ENCODE data around the gene YIPF1.

Gene YIPF1

DNA sequence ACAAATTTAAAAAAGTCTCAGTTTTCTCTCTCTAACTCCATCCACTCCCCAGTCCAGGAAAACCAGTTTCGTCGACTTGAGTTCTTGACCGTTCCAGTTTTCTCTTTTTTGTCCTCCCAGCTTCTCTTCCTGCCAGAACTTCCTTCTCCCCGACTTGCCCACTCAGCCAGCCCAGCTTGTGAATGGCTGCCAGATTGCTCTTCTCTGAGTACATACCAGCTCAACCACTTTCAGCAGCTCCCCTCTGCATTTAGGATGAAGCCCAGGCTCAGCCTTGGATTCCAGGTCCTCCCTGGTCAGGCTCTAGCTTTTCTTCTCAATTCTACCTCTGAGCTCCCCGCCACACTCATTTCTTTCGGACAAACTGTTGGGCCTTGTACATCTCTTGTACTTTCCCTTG is 5.8 kb upstream of the YIPF1 start:
- POLR2A ChIA-PET, result no interaction called here

GRCh38 chr1:53894644-53895043 is 5.0 kb upstream of the YIPF1 start:
- WGBS (ENCODE audit: insufficient coverage), result 100% methylated on average over 5 of the region's 5 CpGs
- Histone ChIP-seq H3K4me1 (ENCODE audit: control extremely low read depth in 1 of 4, control insufficient read depth in 4 of 4, insufficient read depth in 4 of 4, low read length in 3 of 4) (peaks cover 2 to 20% (median 13%) of the 10 kb centered on the region in 4 experiments), H3K27me3 (replicated peaks in 2 of 5; ENCODE audit: control insufficient read depth in 4 of 5, insufficient read depth in 5 of 5, low read length in 4 of 5) (no peaks in the 10 kb centered on the region), H3K9me3 (ENCODE audit: control extremely low read depth in 1 of 5, control insufficient read depth in 4 of 5, insufficient read depth in 2 of 5, low read depth in 1 of 5, low read length in 4 of 5) (no peaks in the 10 kb centered on the region), H3K27ac (ENCODE audit: insufficient read depth in 1 of 2, low read depth in 1 of 2, low read length in 2 of 2, poor library complexity in 1 of 2, severe bottlenecking in 2 of 2) (no peak overlapping the region), H3K36me3 (ENCODE audit: control insufficient read depth in 4 of 4, insufficient read depth in 4 of 4, low read length in 3 of 4) (no peaks in the 10 kb centered on the region), H3K4me3 (ENCODE audit: control insufficient read depth in 1 of 7, extremely low read depth in 1 of 7, insufficient read depth in 4 of 7, low read depth in 2 of 7, low read length in 6 of 7) (no peak overlapping the region)
- ChIA-PET CTCF (interaction anchor here (0.9 to 1.8 kb wide), 4 partner anchors 15 to 65 kb away, joined by 3 to 5 read pairs (median 4); no protein-coding TSS in a partner anchor), POLR2A (no interaction called here)
- DNase-seq, result no peak

More for the DNA sequence above, 5.8 kb upstream of the YIPF1 start:
- H3K27ac ChIP-seq (ENCODE audit: insufficient read depth in 1 of 2, low read depth in 1 of 2, low read length in 2 of 2, poor library complexity in 1 of 2, severe bottlenecking in 2 of 2), result no peak overlapping the region
- WGBS (ENCODE audit: insufficient coverage), result 54% methylated on average over 6 of the region's 6 CpGs
- CTCF ChIA-PET, result interaction anchor here (0.9 to 1.8 kb wide), 4 partner anchors 16 to 64 kb away, joined by 3 to 5 read pairs (median 4); no protein-coding TSS in a partner anchor
- H3K9me3 ChIP-seq (ENCODE audit: control extremely low read depth in 1 of 5, control insufficient read depth in 4 of 5, insufficient read depth in 2 of 5, low read depth in 1 of 5, low read length in 4 of 5), result no peaks in the 10 kb centered on the region
- no peak overlapping the region for H3K4me3 ChIP-seq (ENCODE audit: control insufficient read depth in 1 of 7, extremely low read depth in 1 of 7, insufficient read depth in 4 of 7, low read depth in 2 of 7, low read length in 6 of 7)
- DNase-seq, result no peak
- H3K36me3 ChIP-seq (ENCODE audit: control insufficient read depth in 4 of 4, insufficient read depth in 4 of 4, low read length in 3 of 4), result no peaks in the 10 kb centered on the region
- no peaks in the 10 kb centered on the region for H3K27me3 ChIP-seq (replicated peaks in 2 of 5; ENCODE audit: control insufficient read depth in 4 of 5, insufficient read depth in 5 of 5, low read length in 4 of 5)
- H3K4me1 ChIP-seq (ENCODE audit: control extremely low read depth in 1 of 4, control insufficient read depth in 4 of 4, insufficient read depth in 4 of 4, low read length in 3 of 4), result peaks cover 0 to 13% (median 8%) of the 10 kb centered on the region in 4 experiments

DNA sequence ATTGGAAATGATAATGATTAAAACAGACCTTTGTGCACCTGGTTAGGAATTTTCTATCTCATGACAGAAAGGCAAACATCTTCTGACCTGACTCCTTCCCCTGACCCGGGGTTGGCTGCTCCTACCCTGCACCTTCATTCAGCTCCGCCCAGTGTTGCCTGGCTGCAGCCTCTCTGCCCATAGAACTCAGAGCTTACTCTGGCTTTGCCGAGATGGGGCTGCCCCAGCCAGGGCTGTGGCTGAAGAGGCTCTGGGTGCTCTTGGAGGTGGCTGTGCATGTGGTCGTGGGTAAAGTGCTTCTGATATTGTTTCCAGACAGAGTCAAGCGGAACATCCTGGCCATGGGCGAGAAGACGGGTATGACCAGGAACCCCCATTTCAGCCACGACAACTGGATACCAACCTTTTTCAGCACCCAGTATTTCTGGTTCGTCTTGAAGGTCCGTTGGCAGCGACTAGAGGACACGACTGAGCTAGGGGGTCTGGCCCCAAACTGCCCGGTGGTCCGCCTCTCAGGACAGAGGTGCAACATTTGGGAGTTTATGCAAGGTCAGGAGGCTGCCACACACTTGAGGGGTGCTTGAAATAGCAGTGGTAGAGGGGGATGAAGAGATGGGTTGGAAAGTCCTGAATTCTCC is 4.5 kb upstream of the YIPF1 start, which contains the start of gene DIO1:
Gene DIO1, plus strand, starts transcription at position 189 of the 638 bp plus-strand sequence. Its CDS starts 24 bp downstream, at position 213.
- Histone ChIP-seq H3K27me3 (replicated peaks in 2 of 5; ENCODE audit: control insufficient read depth in 4 of 5, insufficient read depth in 5 of 5, low read length in 4 of 5) (no peaks in the 10 kb centered on the region), H3K4me1 (ENCODE audit: control extremely low read depth in 1 of 4, control insufficient read depth in 4 of 4, insufficient read depth in 4 of 4, low read length in 3 of 4) (peaks cover 2 to 23% (median 17%) of the 10 kb centered on the region in 4 experiments), H3K9me3 (ENCODE audit: control extremely low read depth in 1 of 5, control insufficient read depth in 4 of 5, insufficient read depth in 2 of 5, low read depth in 1 of 5, low read length in 4 of 5) (no peaks in the 10 kb centered on the region), H3K4me3 (ENCODE audit: control insufficient read depth in 1 of 7, extremely low read depth in 1 of 7, insufficient read depth in 4 of 7, low read depth in 2 of 7, low read length in 6 of 7) (no peak within 1 kb of the TSS), H3K36me3 (ENCODE audit: control insufficient read depth in 4 of 4, insufficient read depth in 4 of 4, low read length in 3 of 4) (no peaks in the 10 kb centered on the region), H3K27ac (ENCODE audit: insufficient read depth in 1 of 2, low read depth in 1 of 2, low read length in 2 of 2, poor library complexity in 1 of 2, severe bottlenecking in 2 of 2) (no peak within 1 kb of the TSS)
- POLR2A ChIA-PET, result no interaction called here
- 96% methylated on average over 14 of the region's 14 CpGs for WGBS (ENCODE audit: insufficient coverage)
- CTCF ChIA-PET, result interaction anchor here (1.8 kb wide), 1 partner anchor 54 kb away, joined by 4 read pairs; no protein-coding TSS in a partner anchor
- no peak for DNase-seq

- peaks cover 2 to 27% (median 21%) of the 10 kb centered on the region in 4 experiments for H3K4me1 ChIP-seq (ENCODE audit: control extremely low read depth in 1 of 4, control insufficient read depth in 4 of 4, insufficient read depth in 4 of 4, low read length in 3 of 4)
- peaks cover 0 to 2% (median 0%) of the 10 kb centered on the region in 4 experiments for H3K36me3 ChIP-seq (ENCODE audit: control insufficient read depth in 4 of 4, insufficient read depth in 4 of 4, low read length in 3 of 4)
- H3K27me3 ChIP-seq (replicated peaks in 2 of 5; ENCODE audit: control insufficient read depth in 4 of 5, insufficient read depth in 5 of 5, low read length in 4 of 5), result no peaks in the 10 kb centered on the region
- H3K9me3 ChIP-seq (ENCODE audit: control extremely low read depth in 1 of 5, control insufficient read depth in 4 of 5, insufficient read depth in 2 of 5, low read depth in 1 of 5, low read length in 4 of 5), result no peaks in the 10 kb centered on the region
- ChIA-PET POLR2A (no interaction called here), CTCF (interaction anchor here (0.5 to 1.4 kb wide), 8 partner anchors 10 to 78 kb away, joined by 3 to 4 read pairs (median 3); no protein-coding TSS in a partner anchor)
- H3K27ac ChIP-seq (ENCODE audit: insufficient read depth in 1 of 2, low read depth in 1 of 2, low read length in 2 of 2, poor library complexity in 1 of 2, severe bottlenecking in 2 of 2), result no peak overlapping the region
- peak overlapping the region in 1 of 7 experiments; percentile 34 for H3K4me3 ChIP-seq (ENCODE audit: control insufficient read depth in 1 of 7, extremely low read depth in 1 of 7, insufficient read depth in 4 of 7, low read depth in 2 of 7, low read length in 6 of 7)
- WGBS (ENCODE audit: insufficient coverage), result no CpG with 5 or more reads among the region's 5 CpGs
- peak in 2 of 3 donors; percentile 39 to 40 for DNase-seq
These were observed 3.3 kb upstream of the YIPF1 start for GRCh38 chr1:53892911-53893310.

DNA sequence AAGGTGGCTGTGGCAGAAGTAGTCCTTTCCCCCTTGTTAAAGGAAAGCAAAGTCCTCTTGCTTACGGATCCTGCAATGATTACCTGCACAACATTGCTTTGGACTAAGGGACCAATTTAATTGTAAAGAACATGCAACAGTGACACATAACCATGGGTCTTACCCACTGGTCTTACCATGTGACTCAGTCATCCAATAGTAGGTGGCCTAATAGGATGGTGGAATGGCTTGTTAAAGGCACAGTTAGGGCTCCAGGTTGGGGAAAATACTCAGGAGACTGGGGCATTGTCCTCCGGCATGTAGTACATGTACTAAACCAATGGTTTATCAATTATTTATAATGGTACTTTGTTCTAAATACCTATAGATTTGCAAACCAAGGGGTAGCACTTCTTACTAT is 2.1 kb upstream of the YIPF1 start:
- POLR2A ChIA-PET, result interaction anchor here (0.6 kb wide), 1 partner anchor 60 kb away, joined by 9 read pairs; no protein-coding TSS in a partner anchor

GRCh38 chr1:53891018-53891417 is 1.4 kb upstream of the YIPF1 start:
- Histone ChIP-seq H3K27ac (ENCODE audit: insufficient read depth in 1 of 2, low read depth in 1 of 2, low read length in 2 of 2, poor library complexity in 1 of 2, severe bottlenecking in 2 of 2) (no peak overlapping the region), H3K36me3 (ENCODE audit: control insufficient read depth in 4 of 4, insufficient read depth in 4 of 4, low read length in 3 of 4) (peaks cover 0 to 9% (median 4%) of the 10 kb centered on the region in 4 experiments), H3K4me3 (ENCODE audit: control insufficient read depth in 1 of 7, extremely low read depth in 1 of 7, insufficient read depth in 4 of 7, low read depth in 2 of 7, low read length in 6 of 7) (no peak overlapping the region), H3K27me3 (replicated peaks in 2 of 5; ENCODE audit: control insufficient read depth in 4 of 5, insufficient read depth in 5 of 5, low read length in 4 of 5) (no peaks in the 10 kb centered on the region), H3K9me3 (ENCODE audit: control extremely low read depth in 1 of 5, control insufficient read depth in 4 of 5, insufficient read depth in 2 of 5, low read depth in 1 of 5, low read length in 4 of 5) (no peaks in the 10 kb centered on the region), H3K4me1 (ENCODE audit: control extremely low read depth in 1 of 4, control insufficient read depth in 4 of 4, insufficient read depth in 4 of 4, low read length in 3 of 4) (peaks cover 2 to 27% (median 21%) of the 10 kb centered on the region in 4 experiments)
- DNase-seq, result no peak
- WGBS (ENCODE audit: insufficient coverage), result 100% methylated on average over 2 of the region's 2 CpGs
- POLR2A ChIA-PET, result no interaction called here
- CTCF ChIA-PET, result interaction anchor here (1.1 to 1.4 kb wide), 2 partner anchors 12 to 51 kb away, joined by 3 read pairs; no protein-coding TSS in a partner anchor

More for the DNA sequence above, 2.1 kb upstream of the YIPF1 start:
- H3K9me3 ChIP-seq (ENCODE audit: control extremely low read depth in 1 of 5, control insufficient read depth in 4 of 5, insufficient read depth in 2 of 5, low read depth in 1 of 5, low read length in 4 of 5), result no peaks in the 10 kb centered on the region
- H3K27me3 ChIP-seq (replicated peaks in 2 of 5; ENCODE audit: control insufficient read depth in 4 of 5, insufficient read depth in 5 of 5, low read length in 4 of 5), result no peaks in the 10 kb centered on the region
- DNase-seq, result no peak
- H3K36me3 ChIP-seq (ENCODE audit: control insufficient read depth in 4 of 4, insufficient read depth in 4 of 4, low read length in 3 of 4), result peaks cover 0 to 5% (median 2%) of the 10 kb centered on the region in 4 experiments
- WGBS (ENCODE audit: insufficient coverage), result no CpG with 5 or more reads among the region's 2 CpGs
- CTCF ChIA-PET, result interaction anchor here (1.2 to 1.4 kb wide), 2 partner anchors 13 kb away, joined by 3 to 4 read pairs; no protein-coding TSS in a partner anchor
- H3K27ac ChIP-seq (ENCODE audit: insufficient read depth in 1 of 2, low read depth in 1 of 2, low read length in 2 of 2, poor library complexity in 1 of 2, severe bottlenecking in 2 of 2), result no peak overlapping the region
- H3K4me1 ChIP-seq (ENCODE audit: control extremely low read depth in 1 of 4, control insufficient read depth in 4 of 4, insufficient read depth in 4 of 4, low read length in 3 of 4), result peaks cover 2 to 27% (median 21%) of the 10 kb centered on the region in 4 experiments
- no peak overlapping the region for H3K4me3 ChIP-seq (ENCODE audit: control insufficient read depth in 1 of 7, extremely low read depth in 1 of 7, insufficient read depth in 4 of 7, low read depth in 2 of 7, low read length in 6 of 7)

DNA sequence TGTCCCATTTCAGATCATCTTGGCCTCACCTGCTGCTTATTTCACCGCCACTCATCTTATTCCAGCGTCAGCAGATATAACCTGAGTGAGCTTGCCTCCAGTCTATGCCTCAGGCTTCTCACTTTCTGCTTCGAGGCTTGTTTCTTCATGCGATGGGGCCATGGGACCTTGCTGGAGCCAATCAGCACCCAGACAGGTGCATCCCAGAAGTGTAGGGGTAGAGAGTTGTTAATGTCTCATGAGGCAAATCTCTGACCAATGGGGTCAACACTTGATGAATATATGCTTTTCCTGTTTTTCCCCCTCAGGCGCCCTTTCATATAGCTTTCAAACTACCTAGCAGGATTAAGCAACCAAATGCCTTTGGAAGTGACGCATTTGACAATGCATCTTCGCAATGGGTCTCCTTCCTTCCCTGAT is 935 bp upstream of the YIPF1 start:
- ChIA-PET POLR2A (no interaction called here), CTCF (interaction anchor here (1.1 to 1.4 kb wide), 2 partner anchors 12 to 52 kb away, joined by 3 read pairs; no protein-coding TSS in a partner anchor)
- Histone ChIP-seq H3K9me3 (ENCODE audit: control extremely low read depth in 1 of 5, control insufficient read depth in 4 of 5, insufficient read depth in 2 of 5, low read depth in 1 of 5, low read length in 4 of 5) (no peaks in the 10 kb centered on the region), H3K36me3 (ENCODE audit: control insufficient read depth in 4 of 4, insufficient read depth in 4 of 4, low read length in 3 of 4) (peaks cover 0 to 11% (median 5%) of the 10 kb centered on the region in 4 experiments), H3K4me1 (ENCODE audit: control extremely low read depth in 1 of 4, control insufficient read depth in 4 of 4, insufficient read depth in 4 of 4, low read length in 3 of 4) (peaks cover 2 to 26% (median 21%) of the 10 kb centered on the region in 4 experiments), H3K4me3 (ENCODE audit: control insufficient read depth in 1 of 7, extremely low read depth in 1 of 7, insufficient read depth in 4 of 7, low read depth in 2 of 7, low read length in 6 of 7) (peak overlapping the region in 6 of 7 experiments; percentile 63 to 98 (median 92)), H3K27ac (ENCODE audit: insufficient read depth in 1 of 2, low read depth in 1 of 2, low read length in 2 of 2, poor library complexity in 1 of 2, severe bottlenecking in 2 of 2) (no peak overlapping the region), H3K27me3 (replicated peaks in 2 of 5; ENCODE audit: control insufficient read depth in 4 of 5, insufficient read depth in 5 of 5, low read length in 4 of 5) (no peaks in the 10 kb centered on the region)
- WGBS (ENCODE audit: insufficient coverage), result 98% methylated on average over 6 of the region's 7 CpGs
- peak in 1 of 3 donors; percentile 4 for DNase-seq
